HG03342 (cell line): Measurements from ENCODE around the gene BCAS3.
A peak's percentile ranks its signal among the peaks of the same experiment; 100 is the strongest.
"Not testable (repeated sequence)": the region's sequence is repeated elsewhere in the genome, so short reads cannot be mapped to it uniquely, and the experiment has no call there.

Experiments
- ATAC-seq: cut with Tn5 transposase; IDR thresholded peaks from one replicate; pipeline ENCODE4 v1.9.1; 2021; ENCODE audit warnings: mild to moderate bottlenecking, moderate library complexity; ENCODE audit not compliant: unreplicated experiment

BCAS3 gene

GRCh38 chr17:60671482-60671881 lies 6.2 kb upstream of the BCAS3 start:
- no peak for ATAC-seq

GRCh38 chr17:60674637-60675036 lies 3.0 kb upstream of the BCAS3 start:
- not testable (repeated sequence) for ATAC-seq

GRCh38 chr17:60675997-60676396 lies 1.7 kb upstream of the BCAS3 start:
- ATAC-seq = no peak

- no peak for ATAC-seq
These were observed 818 bp upstream of the BCAS3 start for GRCh38 chr17:60676758-60677307.

- no peak for ATAC-seq
These were observed 430 bp downstream of the BCAS3 start for GRCh38 chr17:60678118-60678444.

- no peak for ATAC-seq
These were observed 1.6 kb downstream of the BCAS3 start for GRCh38 chr17:60679287-60679686.

- no peak for ATAC-seq
These were observed 3.1 kb downstream of the BCAS3 start for GRCh38 chr17:60680754-60681153.

- ATAC-seq = no peak
These were observed 7.8 kb downstream of the BCAS3 start for GRCh38 chr17:60685437-60685836.

GRCh38 chr17:60695960-60696359 lies 18.3 kb downstream of the BCAS3 start:
- no peak for ATAC-seq

GRCh38 chr17:60699090-60699489 lies 21.4 kb downstream of the BCAS3 start:
- ATAC-seq = no peak

GRCh38 chr17:60704170-60704569 lies 26.5 kb downstream of the BCAS3 start:
- ATAC-seq = no peak

- no peak for ATAC-seq
These were observed 35.0 kb downstream of the BCAS3 start for GRCh38 chr17:60712675-60713074.

- no peak for ATAC-seq
These were observed 36.0 kb downstream of the BCAS3 start for GRCh38 chr17:60713608-60714007.

GRCh38 chr17:60716766-60717165 lies 39.1 kb downstream of the BCAS3 start:
- no peak for ATAC-seq

- ATAC-seq = no peak
These were observed 40.2 kb downstream of the BCAS3 start for GRCh38 chr17:60717814-60718213.

- no peak for ATAC-seq
These were observed 43.3 kb downstream of the BCAS3 start for GRCh38 chr17:60720763-60721531.

GRCh38 chr17:60724647-60725046 lies 47.0 kb downstream of the BCAS3 start:
- peak; percentile 66 for ATAC-seq

GRCh38 chr17:60729854-60730253 lies 52.2 kb downstream of the BCAS3 start:
- no peak for ATAC-seq

- ATAC-seq = no peak
These were observed 52.6 kb downstream of the BCAS3 start for GRCh38 chr17:60730273-60730672.

- no peak for ATAC-seq
These were observed 60.6 kb downstream of the BCAS3 start for GRCh38 chr17:60738287-60738686.

GRCh38 chr17:60740584-60740983 lies 62.9 kb downstream of the BCAS3 start:
- ATAC-seq = no peak

- no peak for ATAC-seq
These were observed 63.4 kb downstream of the BCAS3 start for GRCh38 chr17:60741031-60741430.

GRCh38 chr17:60743282-60743681 lies 65.6 kb downstream of the BCAS3 start:
- no peak for ATAC-seq
